Heart right ventricle (tissue), 16 donors: ENCODE data around the gene TNS3. TPM values are rescaled to one million over a fixed set of nuclear protein-coding genes. Genes with fewer than 3 reads are reported as not detected.

Source experiments
- ATAC-seq, 8 donors: fragments of 200-7000 bp; cut with Tn5 transposase; one replicate each; pipeline ENCODE4 v1.9.1; 2020; ENCODE audit warnings: mild to moderate bottlenecking in 8 of 8, moderate library complexity in 8 of 8, moderate number of reproducible peaks in 1 of 8
- DNase-seq, 2 donors: peaks; one replicate each; pipeline ENCODE4 v3.0.0-alpha.2; 2020
- H3K27ac ChIP-seq, 10 donors: fragments of 200-600 bp; sonication (generic) in 2 of 10; one replicate each; pipeline versions ENCODE4 v1.5.0 to v1.8.0; 2020 to 2022; ENCODE audit warnings: mild to moderate bottlenecking in 3 of 10
- H3K27me3 ChIP-seq, 7 donors: fragments of 200-600 bp; one replicate each; pipeline ENCODE4 v1.8.0; 2021 to 2022; ENCODE audit warnings: mild to moderate bottlenecking in 2 of 7
- H3K36me3 ChIP-seq, 9 donors: fragments of 200-600 bp; sonication (generic) in 1 of 9; one replicate each; pipeline versions ENCODE4 v1.5.0 to v1.8.0; 2020 to 2022; ENCODE audit warnings: mild to moderate bottlenecking in 2 of 9
- H3K4me1 ChIP-seq, 9 donors: fragments of 200-600 bp; sonication (generic) in 1 of 9; one replicate each; pipeline versions ENCODE4 v1.5.0 to v1.8.0; 2020 to 2022; ENCODE audit warnings: mild to moderate bottlenecking in 4 of 9
- H3K4me3 ChIP-seq, 10 donors: fragments of 200-600 bp; sonication (generic) in 2 of 10; one replicate each; pipeline versions ENCODE4 v1.5.0 to v1.8.0; 2020 to 2022; ENCODE audit warnings: mild to moderate bottlenecking in 7 of 10, moderate library complexity in 2 of 10
- H3K9me3 ChIP-seq, 11 donors: fragments of 200-600 bp in 10 of 11; sonication (generic) in 2 of 11; one replicate each; pipeline versions ENCODE4 v1.5.0 to v1.8.0; 2013 to 2022; ENCODE audit warnings: mild to moderate bottlenecking in 2 of 11, control low read depth in 1 of 11, moderate library complexity in 1 of 11
- CTCF ChIP-seq, 9 donors: fragments of 200-600 bp; sonication (generic) in 2 of 9; IDR thresholded peaks; one replicate each; pipeline versions ENCODE4 v1.5.0 to v1.8.0; 2021 to 2022; ENCODE audit warnings: antibody characterized with exemption in 9 of 9, mild to moderate bottlenecking in 5 of 9, moderate library complexity in 1 of 9
- WGBS, 2 donors: extraction: QIAGEN DNeasy Blood & Tissue Kit; methylation state at CpG; one replicate each; pipeline ENCODE4 v1.1.7; 2013; ENCODE audit warnings: inconsistent platforms in 1 of 2; 5-methylcytosine and 5-hydroxymethylcytosine counted together
- intact Hi-C, 10 donors: fragments of 100-400 bp; cut with DNase I; formaldehyde crosslinking; loops; one replicate each; pipeline versions ENCODE4 v1.11.1 to v1.14.2; 2022
- polyA plus RNA-seq, 2 donors: library from polyadenylated mRNA; stranded (reverse); fragments of 200-250 nt; gene quantifications; one replicate each; pipeline ENCODE4 v1.2.3, GENCODE V29; 2013
- total RNA-seq, 10 donors: library from RNA; stranded (reverse); fragmentation: NEBNext Ultra II Directional in 3 of 10; extraction: Animal tissue kit (Norgen Biotek cat#: 25700) in 3 of 10; gene quantifications; one replicate each; pipeline versions ENCODE4 v1.2.1 to v1.2.4, GENCODE V29; 2021 to 2023
- donor health status: Arrhythmogenic right ventricular cardiomyopathy.
- donor health status: ischemic (EF 13 %, LVEDD 7.1; RV severe dilation, severe dysfunction).
- donor health status: healthy with polysubstance abuse.
- donor health status: DM: no; HTN: yes; CAD: no.
- donor health status: DM: no; HTN: no; CAD: no.
- donor health status: ischemic (EF 25% LVEDD 6.9; RV normal size, moderate dysfunction).
- donor health status: ischemic (EF 25% LVEDD 5.7; RV mildly dilated, moderate dysfunction).
- donor health status: healthy.
- donor health status: DM: yes; HTN: yes; CAD: no.
- donor health status: Ischemic cardiomyopathy.
- donor health status: ischemic (EF 35%, LVEDD 5.7; RV mildly dilated, moderate dysfunction).
- donor health status: nonischemic (EF 11% LVEDD 7.7; RV severe dilation, severe dysfunction).
- donor health status: DM: yes; HTN: yes; CAD: no.
- donor health status: PGD.
- donor health status: ischemic (EF 29% LVEDD 5.4; RV normal size, mild dysfunction).
- donor health status: nonischemic (EF 23%, LVEDD 6.1; RV moderate dilation, normal function).

TNS3 gene
- total and polyA plus RNA-seq, 12 donors, result 6.7 to 74.2 (median 34.0) TPM

- 89 to 94% methylated on average over 6 of the region's 6 CpGs for WGBS, 2 donors
- H3K36me3 ChIP-seq, result peaks cover 0 to 48% (median 0%) of the 10 kb centered on the region in 9 donors
- no peak for DNase-seq
- ATAC-seq, result no peak
- TF ChIP-seq CTCF (IDR thresholded peaks at IDR 0.05), result no peak
- intact Hi-C loops, result loop anchor here in 3 of 10 donors (5.0 to 10.0 kb wide), 3 partner anchors 79 to 436 kb away; no protein-coding TSS in a partner anchor
- no peaks in the 10 kb centered on the region for H3K27me3 ChIP-seq
- peaks cover 5 to 33% (median 24%) of the 10 kb centered on the region in 9 donors for H3K4me1 ChIP-seq
- no peaks in the 10 kb centered on the region for H3K9me3 ChIP-seq
- H3K27ac ChIP-seq, result peak overlapping the region in 2 of 10 donors; percentile 79 to 81
- no peak overlapping the region for H3K4me3 ChIP-seq
Observed at GRCh38 chr7:47381134-47381495, 200.8 kb downstream of the TNS3 start.

GRCh38 chr7:47380325-47381133 lies 201.4 kb downstream of the TNS3 start:
- WGBS, 2 donors, result 61 to 73% methylated on average over 15 of the region's 15 CpGs
- Histone ChIP-seq H3K4me3 (peak overlapping the region in 4 of 10 donors; percentile 5 to 24 (median 12)), H3K27ac (peak overlapping the region; percentile 53 to 90 (median 77)), H3K36me3 (peaks cover 0 to 43% (median 0%) of the 10 kb centered on the region in 9 donors), H3K4me1 (peaks cover 5 to 33% (median 23%) of the 10 kb centered on the region in 9 donors), H3K9me3 (no peaks in the 10 kb centered on the region), H3K27me3 (no peaks in the 10 kb centered on the region)
- no peak for DNase-seq
- intact Hi-C loops, result loop anchor here in 3 of 10 donors (5.0 to 10.0 kb wide), 3 partner anchors 78 to 437 kb away; no protein-coding TSS in a partner anchor
- no peak for TF ChIP-seq CTCF (IDR thresholded peaks at IDR 0.05)
- ATAC-seq, result peak in 5 of 8 donors; percentile 2 to 27 (median 4)

GRCh38 chr7:47379629-47380324 lies 202.1 kb downstream of the TNS3 start:
- peak overlapping the region; percentile 53 to 90 (median 77) for H3K27ac ChIP-seq
- peaks cover 0 to 35% (median 0%) of the 10 kb centered on the region in 9 donors for H3K36me3 ChIP-seq
- peak; percentile 85 to 94 (median 92) for ATAC-seq
- peak; percentile 79 to 85 for DNase-seq
- TF ChIP-seq CTCF (IDR thresholded peaks at IDR 0.05), result no peak
- intact Hi-C loops, result loop anchor here in 3 of 10 donors (5.0 to 10.0 kb wide), 3 partner anchors 77 to 438 kb away; no protein-coding TSS in a partner anchor
- H3K4me1 ChIP-seq, result peaks cover 5 to 40% (median 31%) of the 10 kb centered on the region in 9 donors
- H3K9me3 ChIP-seq, result no peaks in the 10 kb centered on the region
- WGBS, 2 donors, result 26 to 32% methylated on average over 20 of the region's 20 CpGs
- H3K4me3 ChIP-seq, result peak overlapping the region in 4 of 10 donors; percentile 5 to 24 (median 12)
- H3K27me3 ChIP-seq, result no peaks in the 10 kb centered on the region

- no peak overlapping the region for H3K4me3 ChIP-seq
- no peak for TF ChIP-seq CTCF (IDR thresholded peaks at IDR 0.05)
- WGBS, 2 donors, result 72 to 73% methylated on average over 11 of the region's 11 CpGs
- H3K36me3 ChIP-seq, result peaks cover 0 to 34% (median 0%) of the 10 kb centered on the region in 9 donors
- no peaks in the 10 kb centered on the region for H3K9me3 ChIP-seq
- ATAC-seq (no peak), DNase-seq (no peak)
- intact Hi-C loops, result no loop called here
- H3K27me3 ChIP-seq, result no peaks in the 10 kb centered on the region
- peaks cover 5 to 49% (median 40%) of the 10 kb centered on the region in 9 donors for H3K4me1 ChIP-seq
- H3K27ac ChIP-seq, result peak overlapping the region in 2 of 10 donors; percentile 21 to 85
Observed at GRCh38 chr7:47378728-47379395, 203.0 kb downstream of the TNS3 start.
